Measurements from ENCODE around the gene ADGRL1. TPM values are rescaled to one million over a fixed set of nuclear protein-coding genes. Genes with fewer than 3 reads are reported as not detected.

The ADGRL1 gene
- total and polyA plus RNA-seq, 9 of the 15 experiments (the other 6 are each of a cell fraction or from before 2014, with no cell fraction given), result 0.14 to 37.0 (median 8.6) TPM

DNA sequence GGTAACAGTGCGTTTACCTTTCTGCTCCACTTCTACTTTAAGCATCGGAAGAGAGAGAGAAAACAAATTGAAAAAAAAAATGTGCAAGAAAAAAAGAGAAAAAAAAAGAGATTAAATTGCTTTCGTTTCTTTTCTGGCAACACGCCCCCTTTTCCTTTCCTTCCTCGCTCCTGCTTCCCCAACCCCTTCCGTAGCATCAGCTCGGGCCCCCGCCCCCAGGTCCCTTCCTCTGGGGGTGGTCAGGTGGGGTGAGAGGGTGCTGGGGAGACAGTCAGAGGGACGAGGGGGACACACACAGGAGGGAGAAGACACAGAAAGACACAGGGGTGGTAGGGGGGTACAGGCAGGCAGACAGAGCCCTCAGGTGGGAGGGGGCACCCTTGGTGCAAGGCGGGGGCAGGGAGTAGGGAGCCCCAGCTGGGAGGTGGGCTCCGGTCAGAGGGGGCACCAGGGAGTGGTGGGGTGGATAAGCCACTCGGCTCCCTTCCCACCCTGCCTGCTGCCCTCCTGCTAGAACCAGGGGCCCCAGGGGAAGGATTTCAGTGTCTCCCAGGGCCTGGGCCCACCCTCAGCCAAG is 38.9 kb downstream of the ADGRL1 start:
- peaks cover 0 to 28% of the 10 kb centered on the region in 2 experiments; a peak in 2 of 5 replicates for H3K4me1 ChIP-seq (replicated peaks in 1 of 2; ENCODE audit: control insufficient read depth in 2 of 2, insufficient read depth in 2 of 2, low read length in 2 of 2)
- in situ Hi-C loops (cut with MboI) (no loop called here), intact Hi-C loops (cut with micrococcal nuclease) (no loop called here)
- no peaks in the 10 kb centered on the region for H3K9me3 ChIP-seq (replicated peaks; ENCODE audit: control insufficient read depth, insufficient read depth, low read depth, low read length)
- no peaks in the 10 kb centered on the region for H3K9me1 ChIP-seq (ENCODE audit: control insufficient read depth, insufficient read depth, low read length)
- H2AFZ ChIP-seq (ENCODE audit: low read depth, low read length), result no peak overlapping the region
- BruUV-seq (replicated peaks), result no TSS peak
- H3K79me2 ChIP-seq (ENCODE audit: control insufficient read depth, insufficient read depth, low read length), result no peaks in the 10 kb centered on the region
- ATAC-seq, result no peak
- peaks cover 29% of the 10 kb centered on the region; the same call in 2 of the 3 replicates for H3K36me3 ChIP-seq (ENCODE audit: control insufficient read depth, insufficient read depth, low read length)
- DNase-seq (ENCODE audit: extremely low read depth in 1 of 4, low spot score in 3 of 4), result no peak
- no peak for TF ChIP-seq PTRF (tag; IDR thresholded peaks at IDR 0.05)
- no peak for TF ChIP-seq CBX3 (IDR thresholded peaks at IDR 0.05; ENCODE audit: borderline replicate concordance in 1 of 2, low read length in 2 of 2)
- TF ChIP-seq KDM2B (CRISPR knock-in tag; IDR thresholded peaks at IDR 0.05), result no peak
- TF ChIP-seq NFATC3 (IDR thresholded peaks at IDR 0.05), result no peak
- TF ChIP-seq ETV5 (CRISPR knock-in tag; IDR thresholded peaks at IDR 0.05; ENCODE audit: low read depth), result no peak
- no peak for TF ChIP-seq CAMTA2 (CRISPR knock-in tag; conservative IDR thresholded peaks at IDR 0.05)
- TF ChIP-seq KDM4B (IDR thresholded peaks at IDR 0.05; ENCODE audit: borderline replicate concordance in 2 of 2, low read depth in 1 of 2), result no peak
- TF ChIP-seq BRF1 (IDR thresholded peaks at IDR 0.05; ENCODE audit: borderline replicate concordance, extremely low read depth, insufficient read length), result no peak
- no peak for TF ChIP-seq SIX5 (IDR thresholded peaks at IDR 0.05; ENCODE audit: borderline replicate concordance in 1 of 2, insufficient read depth in 1 of 2, low read depth in 1 of 2, low read length in 2 of 2)
- H3K27me3 ChIP-seq (ENCODE audit: control insufficient read depth in 2 of 2, insufficient read depth in 2 of 2, low read length in 2 of 2), result no peaks in the 10 kb centered on the region
- H3K4me3 ChIP-seq, result no peak overlapping the region
- no peak overlapping the region for H3K27ac ChIP-seq (ENCODE audit: extremely low read depth, low read depth, low read length)
- no peak overlapping the region for H3K4me2 ChIP-seq (ENCODE audit: insufficient read depth, low read length)
- no peaks in the 10 kb centered on the region; the same call in 1 of the 2 replicates for H4K20me1 ChIP-seq (replicated peaks; ENCODE audit: control insufficient read depth, insufficient read depth, low read length)
- 84% methylated on average over 4 of the region's 12 CpGs for WGBS (ENCODE audit: insufficient coverage, low coverage, missing lambda C conversion rate)
- ChIA-PET POLR2A (no interaction called here), CTCF (ENCODE audit: low intra/inter-chr PET ratio) (no interaction called here)
- H3K9ac ChIP-seq (ENCODE audit: insufficient read depth in 1 of 2, low read depth in 2 of 2, low read length in 2 of 2), result no peak overlapping the region
- no peak for FAIRE-seq
